ENCODE results near the gene TEX22. TPM values are rescaled to one million over a fixed set of nuclear protein-coding genes. Genes with fewer than 3 reads are reported as not detected.

The TEX22 gene
- total RNA-seq, 4 donors from 2014 or later: 0.41 TPM; not detected in 3

GRCh38 chr14:105377555-105378182 lies 20.7 kb upstream of the TEX22 start:
- intact Hi-C loops (cut with DNase I; ENCODE audit: low total_unique reads): loop anchor here (10.0 kb wide), 2 partner anchors 67 to 147 kb away; partner anchors contain the start of gene TMEM121
- in situ Hi-C loops (cut with MboI; ENCODE audit: low pct_ligation_motif_present in 1 of 4, low pct_unique_long_range_greater_than_20kb in 1 of 4, low sequenced_read_pairs in 3 of 4): loop anchor here in 2 of 4 donors (10.0 kb wide), 1 partner anchor 137 kb away; no protein-coding TSS in a partner anchor
- WGBS, 2 donors (ENCODE audit: low coverage in 1 of 2): 80 to 83% methylated on average over 1 to 16 of the region's 23 CpGs

DNA sequence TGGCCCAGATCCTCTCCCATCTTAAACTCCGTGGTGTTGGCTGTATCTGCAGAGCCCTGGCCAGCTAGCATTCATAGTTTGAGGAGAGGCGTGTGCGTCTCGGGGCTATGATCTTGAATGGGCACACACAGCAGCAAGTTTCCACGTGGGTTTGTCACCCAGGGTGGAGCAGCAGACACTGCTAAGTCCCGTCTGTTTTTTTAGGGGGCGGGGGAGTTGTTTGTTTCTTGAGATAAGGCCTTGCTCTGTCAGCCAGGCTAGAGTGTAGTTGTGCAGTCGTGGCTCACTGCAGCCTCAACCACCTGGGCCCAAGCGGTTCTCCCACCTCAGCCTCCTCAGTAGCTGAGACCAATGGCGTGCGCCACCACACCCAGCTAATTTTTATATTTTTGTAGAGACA lies 20.1 kb upstream of the TEX22 start:
- Histone ChIP-seq H3K27me3 (no peaks in the 10 kb centered on the region), H3K27ac (no peak overlapping the region), H3K9me3 (no peaks in the 10 kb centered on the region), H3K4me1 (no peaks in the 10 kb centered on the region), H3K36me3 (no peaks in the 10 kb centered on the region), H3K4me3 (no peak overlapping the region)
- intact Hi-C loops (cut with DNase I; ENCODE audit: low total_unique reads): loop anchor here (10.0 kb wide), 2 partner anchors 67 to 147 kb away; partner anchors contain the start of gene TMEM121
- DNase-seq: no peak
- WGBS, 2 donors (ENCODE audit: low coverage in 1 of 2): 78 to 93% methylated on average over 3 to 10 of the region's 11 CpGs
- TF ChIP-seq POLR2AphosphoS5 (IDR thresholded peaks at IDR 0.05): no peak
- in situ Hi-C loops (cut with MboI; ENCODE audit: low pct_ligation_motif_present in 1 of 4, low pct_unique_long_range_greater_than_20kb in 1 of 4, low sequenced_read_pairs in 3 of 4): loop anchor here in 2 of 4 donors (10.0 kb wide), 1 partner anchor 137 kb away; no protein-coding TSS in a partner anchor

More at GRCh38 chr14:105377555-105378182, 20.7 kb upstream of the TEX22 start:
- H3K4me1 ChIP-seq: no peaks in the 10 kb centered on the region
- DNase-seq: no peak
- no peak overlapping the region for H3K4me3 ChIP-seq
- no peaks in the 10 kb centered on the region for H3K9me3 ChIP-seq
- H3K36me3 ChIP-seq: no peaks in the 10 kb centered on the region
- no peak overlapping the region for H3K27ac ChIP-seq
- no peak for TF ChIP-seq POLR2AphosphoS5 (IDR thresholded peaks at IDR 0.05)
- no peak for TF ChIP-seq EP300 (IDR thresholded peaks at IDR 0.05; ENCODE audit: low read depth)
- TF ChIP-seq, protein P1, sequence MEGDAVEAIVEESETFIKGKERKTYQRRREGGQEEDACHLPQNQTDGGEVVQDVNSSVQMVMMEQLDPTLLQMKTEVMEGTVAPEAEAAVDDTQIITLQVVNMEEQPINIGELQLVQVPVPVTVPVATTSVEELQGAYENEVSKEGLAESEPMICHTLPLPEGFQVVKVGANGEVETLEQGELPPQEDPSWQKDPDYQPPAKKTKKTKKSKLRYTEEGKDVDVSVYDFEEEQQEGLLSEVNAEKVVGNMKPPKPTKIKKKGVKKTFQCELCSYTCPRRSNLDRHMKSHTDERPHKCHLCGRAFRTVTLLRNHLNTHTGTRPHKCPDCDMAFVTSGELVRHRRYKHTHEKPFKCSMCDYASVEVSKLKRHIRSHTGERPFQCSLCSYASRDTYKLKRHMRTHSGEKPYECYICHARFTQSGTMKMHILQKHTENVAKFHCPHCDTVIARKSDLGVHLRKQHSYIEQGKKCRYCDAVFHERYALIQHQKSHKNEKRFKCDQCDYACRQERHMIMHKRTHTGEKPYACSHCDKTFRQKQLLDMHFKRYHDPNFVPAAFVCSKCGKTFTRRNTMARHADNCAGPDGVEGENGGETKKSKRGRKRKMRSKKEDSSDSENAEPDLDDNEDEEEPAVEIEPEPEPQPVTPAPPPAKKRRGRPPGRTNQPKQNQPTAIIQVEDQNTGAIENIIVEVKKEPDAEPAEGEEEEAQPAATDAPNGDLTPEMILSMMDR (IDR thresholded peaks at IDR 0.05): no peak
- no peak for TF ChIP-seq POLR2A (IDR thresholded peaks at IDR 0.05)
- H3K27me3 ChIP-seq: no peaks in the 10 kb centered on the region

DNA sequence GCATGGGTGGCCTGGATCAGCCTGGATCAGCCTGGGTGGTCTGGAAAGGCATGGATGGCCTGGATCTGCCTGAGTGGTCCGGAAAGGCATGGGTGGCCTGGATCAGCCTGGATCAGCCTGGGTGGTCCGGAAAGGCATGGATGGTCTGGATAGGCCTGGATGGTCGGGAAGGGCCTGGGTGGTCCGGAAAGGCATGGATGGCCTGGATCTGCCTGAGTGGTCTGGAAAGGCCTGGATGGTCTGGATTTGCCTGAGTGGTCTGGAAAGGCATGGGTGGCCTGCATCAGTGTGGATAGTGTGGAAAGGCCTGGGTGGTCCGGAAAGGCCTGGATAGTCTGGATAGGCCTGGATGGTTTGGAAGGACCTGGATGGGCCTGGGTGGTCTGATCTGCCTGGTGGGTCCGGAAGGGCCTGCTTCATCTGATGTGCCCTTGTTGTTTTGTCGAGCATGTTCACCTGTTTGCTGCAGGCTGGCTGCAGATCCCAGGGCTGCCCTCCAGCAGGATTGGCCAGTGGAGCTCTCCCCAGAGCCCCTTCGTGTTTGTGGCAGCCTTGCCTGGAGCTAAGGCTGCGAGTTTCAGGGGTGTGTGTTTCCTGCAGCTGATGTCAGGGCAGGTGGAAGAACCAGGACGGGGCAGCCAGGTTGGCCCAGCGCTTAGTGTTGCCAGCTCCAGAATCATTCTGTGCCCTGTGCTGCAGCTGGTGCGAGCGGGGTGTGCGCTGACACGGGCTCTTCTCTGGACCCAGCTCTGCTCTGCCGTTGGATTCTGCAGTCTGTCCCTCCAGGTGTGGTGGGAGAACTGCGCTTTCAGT lies 19.3 kb upstream of the TEX22 start:
- WGBS, 2 donors (ENCODE audit: low coverage in 1 of 2): 80 to 92% methylated on average over 3 to 13 of the region's 17 CpGs
- H3K9me3 ChIP-seq: no peaks in the 10 kb centered on the region
- intact Hi-C loops (cut with DNase I; ENCODE audit: low total_unique reads): loop anchor here (10.0 kb wide), 2 partner anchors 66 to 146 kb away; partner anchors contain the start of gene TMEM121

DNA sequence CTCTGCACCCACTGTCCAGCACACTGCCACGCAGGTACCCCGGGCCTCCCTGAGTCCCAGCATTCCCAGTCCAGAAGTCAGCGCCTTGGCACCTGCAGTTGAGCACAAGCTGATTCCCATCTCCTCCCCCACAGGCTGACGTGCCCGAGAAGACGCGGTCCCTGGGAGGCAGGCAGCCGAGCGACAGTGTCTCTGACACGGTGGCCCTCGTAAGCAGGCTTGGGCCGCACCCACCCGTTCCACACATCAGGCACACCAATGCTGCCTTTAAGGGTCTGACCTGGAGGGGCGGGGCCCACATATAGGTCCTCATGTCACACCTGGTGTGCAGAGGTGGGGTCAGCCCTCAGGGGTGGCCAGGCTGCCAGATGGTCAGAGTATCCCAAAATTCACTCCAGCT lies 18.4 kb upstream of the TEX22 start:
- intact Hi-C loops (cut with DNase I; ENCODE audit: low total_unique reads) (loop anchor here (10.0 kb wide), 2 partner anchors 65 to 145 kb away; partner anchors contain the start of gene TMEM121), in situ Hi-C loops (cut with MboI; ENCODE audit: low pct_ligation_motif_present in 1 of 4, low pct_unique_long_range_greater_than_20kb in 1 of 4, low sequenced_read_pairs in 3 of 4) (loop anchor here in 2 of 4 donors (10.0 kb wide), 1 partner anchor 135 kb away; no protein-coding TSS in a partner anchor)
- peaks cover 0 to 8% (median 0%) of the 10 kb centered on the region in 4 donors for H3K36me3 ChIP-seq
- H3K27me3 ChIP-seq: no peaks in the 10 kb centered on the region
- TF ChIP-seq, protein P1 (IDR thresholded peaks at IDR 0.05): no peak
- TF ChIP-seq EP300 (IDR thresholded peaks at IDR 0.05; ENCODE audit: low read depth) (no peak), POLR2AphosphoS5 (IDR thresholded peaks at IDR 0.05) (no peak), POLR2A (IDR thresholded peaks at IDR 0.05) (no peak)
- H3K27ac ChIP-seq: no peak overlapping the region
- WGBS, 2 donors (ENCODE audit: low coverage in 1 of 2): 93% methylated on average over 14 of the region's 14 CpGs; no CpG with 5 or more reads in 1 of the 2 donors
- H3K9me3 ChIP-seq: no peaks in the 10 kb centered on the region
- DNase-seq: no peak
- no peaks in the 10 kb centered on the region for H3K4me1 ChIP-seq
- H3K4me3 ChIP-seq: no peak overlapping the region

More for the DNA sequence above, 19.3 kb upstream of the TEX22 start:
- no peak overlapping the region for H3K4me3 ChIP-seq
- no peaks in the 10 kb centered on the region for H3K27me3 ChIP-seq
- H3K27ac ChIP-seq: no peak overlapping the region
- no peak for DNase-seq
- in situ Hi-C loops (cut with MboI; ENCODE audit: low pct_ligation_motif_present in 1 of 4, low pct_unique_long_range_greater_than_20kb in 1 of 4, low sequenced_read_pairs in 3 of 4): loop anchor here in 2 of 4 donors (10.0 kb wide), 1 partner anchor 136 kb away; no protein-coding TSS in a partner anchor
- TF ChIP-seq, protein P1 (IDR thresholded peaks at IDR 0.05): no peak
- TF ChIP-seq POLR2A (IDR thresholded peaks at IDR 0.05) (no peak), EP300 (IDR thresholded peaks at IDR 0.05; ENCODE audit: low read depth) (no peak), POLR2AphosphoS5 (IDR thresholded peaks at IDR 0.05) (no peak)
- no peaks in the 10 kb centered on the region for H3K4me1 ChIP-seq
- H3K36me3 ChIP-seq: peaks cover 0 to 3% (median 0%) of the 10 kb centered on the region in 4 donors
